RWPE1 (cell line): ENCODE results near the gene SUPT7L.
A peak's percentile ranks its signal among the peaks of the same experiment; 100 is the strongest.

Experiments
- CTCF ChIA-PET: fragments of 350-600 bp; sonication (Branson Sonifier 250); formaldehyde crosslinking; extraction: SDS; loops from one replicate; lab custom pipeline; 2021; lab: Yijun Ruan, JAX
- POLR2A ChIA-PET: fragments of 400-600 bp; formaldehyde crosslinking; extraction: SDS; loops from one replicate; lab custom pipeline; 2020; ENCODE audit warnings: antibody characterized with exemption; ENCODE audit not compliant: low non-redundant PET; lab: Yijun Ruan, JAX
- DNase-seq: peaks from one replicate; pipeline ENCODE4 v3.0.0; 2012; ENCODE audit warnings: low spot score
- H3K27ac ChIP-seq: fragments of 450-650 bp; 2 replicates; pipeline ENCODE4 v1.5.1; 2017
- TF ChIP-seq, protein P1 (sequence below): fragments of 450-650 bp; conservative IDR thresholded peaks from 2 replicates; pipeline ENCODE4 v1.5.1; 2017; ENCODE audit warnings: low read depth, mild to moderate bottlenecking

Gene SUPT7L

DNA sequence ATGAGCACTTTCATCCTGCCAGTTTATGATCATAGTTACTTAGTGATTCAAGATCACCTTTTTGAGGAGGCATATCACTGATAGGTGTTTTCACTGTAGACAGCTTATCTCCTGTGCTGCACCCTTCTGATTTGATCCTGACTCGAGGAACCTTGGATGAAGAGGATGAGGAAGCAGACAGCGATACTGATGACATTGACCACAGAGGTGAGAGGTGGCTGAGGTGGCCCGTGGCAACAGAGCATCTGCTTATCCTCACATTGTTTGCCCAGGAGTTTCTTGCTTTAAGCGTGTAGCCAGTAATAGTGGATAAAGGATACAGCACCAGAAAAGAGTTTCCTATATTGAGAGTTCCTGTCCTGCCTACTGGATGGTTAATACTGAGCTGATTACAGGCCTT, 15.7 kb downstream of the SUPT7L start:
- POLR2A ChIA-PET = no interaction called here
- CTCF ChIA-PET = interaction anchor here (0.9 kb wide), 1 partner anchor 21 kb away, joined by 7 read pairs; no protein-coding TSS in a partner anchor

DNA sequence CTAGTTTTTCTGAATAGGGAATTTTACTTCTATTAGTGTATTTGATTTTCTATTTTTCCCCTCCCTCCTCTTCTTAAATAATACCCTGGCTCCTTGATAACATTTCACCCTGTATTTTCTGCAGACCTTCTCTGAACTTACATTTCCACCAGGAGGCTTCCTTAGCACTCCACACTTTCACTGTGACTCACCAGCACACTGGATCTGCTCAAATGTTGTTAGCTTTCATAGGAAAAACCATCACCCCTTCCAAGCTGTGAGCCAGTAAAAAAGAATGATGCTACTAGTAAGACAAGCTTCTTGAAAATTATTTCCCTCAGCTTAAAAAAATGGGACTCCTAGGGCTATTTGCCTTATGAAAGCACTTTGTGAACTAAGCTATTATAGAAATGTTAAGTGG, 16.1 kb downstream of the SUPT7L start:
- TF ChIP-seq, protein P1, sequence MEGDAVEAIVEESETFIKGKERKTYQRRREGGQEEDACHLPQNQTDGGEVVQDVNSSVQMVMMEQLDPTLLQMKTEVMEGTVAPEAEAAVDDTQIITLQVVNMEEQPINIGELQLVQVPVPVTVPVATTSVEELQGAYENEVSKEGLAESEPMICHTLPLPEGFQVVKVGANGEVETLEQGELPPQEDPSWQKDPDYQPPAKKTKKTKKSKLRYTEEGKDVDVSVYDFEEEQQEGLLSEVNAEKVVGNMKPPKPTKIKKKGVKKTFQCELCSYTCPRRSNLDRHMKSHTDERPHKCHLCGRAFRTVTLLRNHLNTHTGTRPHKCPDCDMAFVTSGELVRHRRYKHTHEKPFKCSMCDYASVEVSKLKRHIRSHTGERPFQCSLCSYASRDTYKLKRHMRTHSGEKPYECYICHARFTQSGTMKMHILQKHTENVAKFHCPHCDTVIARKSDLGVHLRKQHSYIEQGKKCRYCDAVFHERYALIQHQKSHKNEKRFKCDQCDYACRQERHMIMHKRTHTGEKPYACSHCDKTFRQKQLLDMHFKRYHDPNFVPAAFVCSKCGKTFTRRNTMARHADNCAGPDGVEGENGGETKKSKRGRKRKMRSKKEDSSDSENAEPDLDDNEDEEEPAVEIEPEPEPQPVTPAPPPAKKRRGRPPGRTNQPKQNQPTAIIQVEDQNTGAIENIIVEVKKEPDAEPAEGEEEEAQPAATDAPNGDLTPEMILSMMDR = no peak
- POLR2A ChIA-PET = no interaction called here
- CTCF ChIA-PET = interaction anchor here (0.8 to 0.9 kb wide), 2 partner anchors 20 to 22 kb away, joined by 3 to 7 read pairs; no protein-coding TSS in a partner anchor
- H3K27ac ChIP-seq = no peak overlapping the region
- no peak for DNase-seq

More for the DNA sequence above, 15.7 kb downstream of the SUPT7L start:
- TF ChIP-seq, protein P1 = no peak
- no peak for DNase-seq
- H3K27ac ChIP-seq = no peak overlapping the region

DNA sequence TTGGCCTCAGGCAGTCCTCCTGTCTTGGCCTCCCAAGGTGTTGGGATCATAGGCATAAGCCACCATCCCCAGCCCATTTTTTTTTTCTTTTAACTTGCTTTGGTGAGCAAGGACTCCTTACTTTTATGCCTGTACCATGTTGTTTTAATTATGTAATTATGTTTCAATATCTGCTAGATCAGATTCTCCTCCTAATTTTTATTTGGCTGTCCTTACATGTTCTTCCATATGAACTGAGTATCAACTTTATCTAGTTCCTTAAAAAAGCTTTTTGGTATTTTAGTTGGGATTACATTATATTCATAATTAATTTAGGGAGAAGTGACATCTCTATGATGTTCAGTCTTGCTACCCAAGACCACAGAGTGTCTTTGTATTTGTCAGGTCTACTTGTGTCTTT, 18.2 kb downstream of the SUPT7L start:
- no peak overlapping the region for H3K27ac ChIP-seq
- TF ChIP-seq, protein P1 = no peak
- DNase-seq = no peak
- ChIA-PET POLR2A (no interaction called here), CTCF (no interaction called here)

DNA sequence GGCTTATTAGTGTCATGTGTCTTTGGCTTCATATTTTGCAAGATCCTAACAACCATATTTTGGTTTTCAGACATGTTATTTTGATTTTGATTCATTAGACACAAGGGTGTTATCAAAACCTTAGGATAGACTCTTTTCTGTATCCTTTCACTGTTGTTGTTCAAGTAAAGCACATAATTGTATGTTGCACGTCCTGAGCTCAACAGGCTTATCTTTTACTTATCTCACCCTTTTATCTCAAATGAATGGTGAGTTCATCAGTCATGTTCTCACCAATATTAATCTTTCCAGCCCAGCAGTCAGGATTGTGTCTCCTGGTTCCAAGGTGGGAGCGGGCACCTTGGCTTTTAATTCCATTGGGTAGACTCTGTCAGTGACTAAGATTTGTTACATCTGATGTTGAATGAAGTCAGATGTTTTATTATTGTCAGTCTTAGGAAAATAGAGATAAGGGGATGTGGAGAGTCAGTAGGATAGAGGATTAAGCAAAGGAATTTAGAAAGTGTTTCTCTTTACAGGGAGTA, 22.6 kb downstream of the SUPT7L start:
- TF ChIP-seq, protein P1 = no peak
- H3K27ac ChIP-seq = no peak overlapping the region
- ChIA-PET CTCF (no interaction called here), POLR2A (no interaction called here)
- DNase-seq = no peak

DNA sequence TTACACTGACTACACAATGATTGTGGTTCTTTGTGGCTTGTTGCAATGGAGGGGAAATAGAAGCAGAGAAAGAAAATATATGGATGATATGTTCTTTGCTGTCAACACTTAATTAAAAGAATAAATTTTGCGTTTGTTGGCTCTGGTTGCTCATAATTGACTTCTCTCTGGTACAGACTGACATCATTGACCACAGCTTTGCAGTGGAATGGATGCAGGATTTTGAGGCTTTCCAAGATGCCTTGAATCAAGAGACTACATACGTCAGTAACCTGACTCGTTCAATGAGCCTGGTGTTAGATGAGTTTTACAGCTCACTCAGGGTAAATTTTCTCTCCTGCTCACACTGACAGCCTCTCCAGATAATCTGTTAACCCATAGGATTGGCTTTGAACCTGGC, 24.7 kb downstream of the SUPT7L start:
- POLR2A ChIA-PET = interaction anchor here (0.5 kb wide), 1 partner anchor 9 kb away, joined by 11 read pairs; no protein-coding TSS in a partner anchor
- no peak overlapping the region for H3K27ac ChIP-seq
- no peak for DNase-seq
- CTCF ChIA-PET = interaction anchor here (0.6 kb wide), 1 partner anchor 12 kb away, joined by 3 read pairs; no protein-coding TSS in a partner anchor
- TF ChIP-seq, protein P1 = no peak

DNA sequence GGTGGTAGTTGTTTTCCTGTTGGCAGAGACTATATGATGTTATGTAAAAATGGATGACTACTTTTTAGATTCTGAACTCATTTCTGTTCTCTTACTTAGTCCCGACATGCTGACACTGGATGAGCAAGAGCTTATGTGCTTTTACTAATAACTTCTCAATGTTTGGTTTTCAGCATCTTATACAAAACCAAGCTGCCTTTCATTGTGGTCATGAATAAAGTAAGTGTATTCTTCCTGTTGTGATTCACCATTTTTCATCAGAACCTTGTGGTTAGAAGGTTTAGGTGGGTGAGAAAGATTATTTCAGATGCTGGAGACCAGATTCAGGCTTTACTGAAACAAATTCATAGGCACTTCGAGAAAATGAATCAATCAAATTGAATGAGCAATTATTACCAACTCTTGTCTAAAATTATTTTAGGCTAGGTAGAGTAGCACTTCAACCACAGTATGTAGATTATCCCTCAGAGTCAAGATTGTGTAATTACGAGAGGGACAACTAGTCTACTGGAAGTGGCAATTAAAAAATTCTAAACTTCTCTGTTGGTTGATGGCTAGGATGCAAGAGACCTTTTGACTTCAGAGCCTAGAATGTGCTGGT, 25.3 kb downstream of the SUPT7L start:
- DNase-seq = peak; percentile 32
- H3K27ac ChIP-seq = no peak overlapping the region
- ChIA-PET CTCF (no interaction called here), POLR2A (no interaction called here)
- TF ChIP-seq, protein P1 = no peak
